ENCODE data around the gene ATP6AP1.

- TF ChIP-seq, protein P1, sequence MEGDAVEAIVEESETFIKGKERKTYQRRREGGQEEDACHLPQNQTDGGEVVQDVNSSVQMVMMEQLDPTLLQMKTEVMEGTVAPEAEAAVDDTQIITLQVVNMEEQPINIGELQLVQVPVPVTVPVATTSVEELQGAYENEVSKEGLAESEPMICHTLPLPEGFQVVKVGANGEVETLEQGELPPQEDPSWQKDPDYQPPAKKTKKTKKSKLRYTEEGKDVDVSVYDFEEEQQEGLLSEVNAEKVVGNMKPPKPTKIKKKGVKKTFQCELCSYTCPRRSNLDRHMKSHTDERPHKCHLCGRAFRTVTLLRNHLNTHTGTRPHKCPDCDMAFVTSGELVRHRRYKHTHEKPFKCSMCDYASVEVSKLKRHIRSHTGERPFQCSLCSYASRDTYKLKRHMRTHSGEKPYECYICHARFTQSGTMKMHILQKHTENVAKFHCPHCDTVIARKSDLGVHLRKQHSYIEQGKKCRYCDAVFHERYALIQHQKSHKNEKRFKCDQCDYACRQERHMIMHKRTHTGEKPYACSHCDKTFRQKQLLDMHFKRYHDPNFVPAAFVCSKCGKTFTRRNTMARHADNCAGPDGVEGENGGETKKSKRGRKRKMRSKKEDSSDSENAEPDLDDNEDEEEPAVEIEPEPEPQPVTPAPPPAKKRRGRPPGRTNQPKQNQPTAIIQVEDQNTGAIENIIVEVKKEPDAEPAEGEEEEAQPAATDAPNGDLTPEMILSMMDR (IDR thresholded peaks at IDR 0.05; ENCODE audit: low read depth, low read length), result no peak
- TF ChIP-seq, protein P2, sequence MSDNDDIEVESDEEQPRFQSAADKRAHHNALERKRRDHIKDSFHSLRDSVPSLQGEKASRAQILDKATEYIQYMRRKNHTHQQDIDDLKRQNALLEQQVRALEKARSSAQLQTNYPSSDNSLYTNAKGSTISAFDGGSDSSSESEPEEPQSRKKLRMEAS (IDR thresholded peaks at IDR 0.05; ENCODE audit: low read depth, low read length), result no peak
Measured at GRCh38 chrX:154484255-154485149, 56.0 kb downstream of the ATP6AP1 start.
